ENCODE results near the gene TAGAP.

DNA sequence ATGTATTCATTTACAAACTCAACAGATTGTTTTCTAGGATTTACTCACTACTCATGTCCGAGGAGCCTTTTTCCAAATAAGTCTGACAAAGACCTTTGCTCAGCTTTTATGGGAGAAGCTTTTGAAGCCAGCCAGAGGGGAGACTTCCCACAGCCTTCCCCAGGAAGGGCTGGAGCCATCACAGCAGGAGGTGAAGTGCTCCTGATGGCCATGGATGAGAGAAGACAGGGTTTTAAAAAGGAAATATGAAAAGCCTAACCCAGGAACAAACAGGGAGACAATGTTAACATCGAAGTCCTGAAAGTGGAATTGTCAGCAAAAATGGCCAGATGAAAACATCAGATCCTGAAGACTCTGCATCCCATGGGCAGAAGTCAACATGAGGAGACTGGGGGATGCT lies 11.6 kb upstream of the TAGAP start:
- TF ChIP-seq CTCF (IDR thresholded peaks at IDR 0.05; ENCODE audit: low read length) (no peak), EZH2 (optimal IDR thresholded peaks at IDR 0.05; ENCODE audit: low read depth, low read length) (no peak), EZH2phosphoT487 (IDR thresholded peaks at IDR 0.05; ENCODE audit: low read length) (no peak)
